Ishikawa (cell line): ENCODE results near the gene HSD17B4.

Experiments used
- CEBPB ChIP-seq: IDR thresholded peaks from 2 replicates; pipeline ENCODE4 v1.6.1; 2012
- CREB1 ChIP-seq: IDR thresholded peaks from 2 replicates; pipeline ENCODE4 v1.6.1; 2012; ENCODE audit warnings: low read depth
- EGR1 ChIP-seq: IDR thresholded peaks from 2 replicates; pipeline ENCODE4 v1.6.1; 2012
- EP300 ChIP-seq: IDR thresholded peaks from 2 replicates; pipeline ENCODE4 v1.6.1; 2012; ENCODE audit warnings: borderline replicate concordance
- FOXM1 ChIP-seq: IDR thresholded peaks from 2 replicates; pipeline ENCODE4 v1.6.1; 2012; ENCODE audit warnings: low read depth, borderline replicate concordance
- NFIC ChIP-seq: IDR thresholded peaks from 2 replicates; pipeline ENCODE4 v1.6.1; 2012
- RAD21 ChIP-seq: IDR thresholded peaks from 2 replicates; pipeline ENCODE4 v1.6.1; 2012; ENCODE audit warnings: low read depth
- TAF1 ChIP-seq: IDR thresholded peaks from 2 replicates; pipeline ENCODE4 v1.6.1; 2012; ENCODE audit warnings: low read depth, mild to moderate bottlenecking
- TCF12 ChIP-seq: IDR thresholded peaks from 2 replicates; pipeline ENCODE4 v1.6.1; 2012; ENCODE audit warnings: low read depth
- TEAD4 ChIP-seq: IDR thresholded peaks from 2 replicates; pipeline ENCODE4 v1.6.1; 2012
- YY1 ChIP-seq: IDR thresholded peaks from 2 replicates; pipeline ENCODE4 v1.6.1; 2012; ENCODE audit warnings: low read depth
- ZBTB7A ChIP-seq: IDR thresholded peaks from 2 replicates; pipeline ENCODE4 v1.6.1; 2012; ENCODE audit warnings: low read depth
- TF ChIP-seq, protein P1 (sequence below): IDR thresholded peaks from 2 replicates; pipeline ENCODE4 v1.6.1; 2012; ENCODE audit warnings: low read depth, mild to moderate bottlenecking
- TF ChIP-seq, protein P2 (sequence below): IDR thresholded peaks from 2 replicates; pipeline ENCODE4 v1.6.1; 2012
- TF ChIP-seq, protein P3 (sequence below): IDR thresholded peaks from 2 replicates; pipeline ENCODE4 v1.6.1; 2012

The HSD17B4 gene

DNA sequence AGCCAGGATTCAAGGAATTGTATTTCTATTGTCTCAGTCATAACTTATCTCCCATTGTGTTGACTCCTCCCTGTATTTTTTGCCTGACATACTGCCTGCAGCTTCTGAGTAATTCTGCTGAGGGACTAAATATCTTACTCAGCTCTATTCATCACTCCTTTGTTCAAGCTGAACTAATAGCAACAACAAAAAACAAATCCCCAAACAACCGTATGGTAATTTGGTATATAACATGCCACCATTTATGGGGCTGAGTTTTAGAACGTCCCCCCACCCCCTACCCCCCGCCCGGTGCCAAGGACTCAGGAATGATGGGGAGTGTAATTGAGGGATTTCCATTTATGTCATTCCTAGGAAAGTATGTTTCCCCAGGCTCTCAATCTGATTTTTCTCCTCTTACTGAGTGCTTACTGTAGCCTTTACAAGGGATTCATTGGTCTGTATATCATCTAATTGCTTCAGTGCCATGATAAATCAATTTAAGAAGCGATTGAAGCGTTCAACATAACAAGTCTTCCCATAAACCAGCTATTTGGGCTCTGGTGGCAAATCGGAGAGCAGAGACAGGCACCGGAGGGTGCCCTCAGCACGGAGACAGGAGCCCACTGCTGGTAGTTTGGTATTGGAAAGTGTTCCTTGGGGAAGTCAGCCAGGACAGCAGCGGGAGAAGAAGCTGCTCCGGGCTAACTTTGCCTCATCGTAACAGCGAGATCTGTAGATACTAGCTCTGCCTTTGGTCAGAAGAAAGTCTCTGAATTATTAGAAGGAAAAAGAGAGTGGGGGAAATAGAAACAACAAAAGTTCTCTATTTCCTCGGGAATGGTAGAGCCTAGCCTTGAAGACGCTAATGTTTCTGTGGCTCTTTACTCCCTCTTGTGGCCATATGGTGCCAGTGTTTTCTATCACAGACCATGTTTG is 40.7 kb upstream of the HSD17B4 start:
- TF ChIP-seq RAD21 = peak; percentile 96
- TF ChIP-seq, protein P1, sequence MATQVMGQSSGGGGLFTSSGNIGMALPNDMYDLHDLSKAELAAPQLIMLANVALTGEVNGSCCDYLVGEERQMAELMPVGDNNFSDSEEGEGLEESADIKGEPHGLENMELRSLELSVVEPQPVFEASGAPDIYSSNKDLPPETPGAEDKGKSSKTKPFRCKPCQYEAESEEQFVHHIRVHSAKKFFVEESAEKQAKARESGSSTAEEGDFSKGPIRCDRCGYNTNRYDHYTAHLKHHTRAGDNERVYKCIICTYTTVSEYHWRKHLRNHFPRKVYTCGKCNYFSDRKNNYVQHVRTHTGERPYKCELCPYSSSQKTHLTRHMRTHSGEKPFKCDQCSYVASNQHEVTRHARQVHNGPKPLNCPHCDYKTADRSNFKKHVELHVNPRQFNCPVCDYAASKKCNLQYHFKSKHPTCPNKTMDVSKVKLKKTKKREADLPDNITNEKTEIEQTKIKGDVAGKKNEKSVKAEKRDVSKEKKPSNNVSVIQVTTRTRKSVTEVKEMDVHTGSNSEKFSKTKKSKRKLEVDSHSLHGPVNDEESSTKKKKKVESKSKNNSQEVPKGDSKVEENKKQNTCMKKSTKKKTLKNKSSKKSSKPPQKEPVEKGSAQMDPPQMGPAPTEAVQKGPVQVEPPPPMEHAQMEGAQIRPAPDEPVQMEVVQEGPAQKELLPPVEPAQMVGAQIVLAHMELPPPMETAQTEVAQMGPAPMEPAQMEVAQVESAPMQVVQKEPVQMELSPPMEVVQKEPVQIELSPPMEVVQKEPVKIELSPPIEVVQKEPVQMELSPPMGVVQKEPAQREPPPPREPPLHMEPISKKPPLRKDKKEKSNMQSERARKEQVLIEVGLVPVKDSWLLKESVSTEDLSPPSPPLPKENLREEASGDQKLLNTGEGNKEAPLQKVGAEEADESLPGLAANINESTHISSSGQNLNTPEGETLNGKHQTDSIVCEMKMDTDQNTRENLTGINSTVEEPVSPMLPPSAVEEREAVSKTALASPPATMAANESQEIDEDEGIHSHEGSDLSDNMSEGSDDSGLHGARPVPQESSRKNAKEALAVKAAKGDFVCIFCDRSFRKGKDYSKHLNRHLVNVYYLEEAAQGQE = no peak

DNA sequence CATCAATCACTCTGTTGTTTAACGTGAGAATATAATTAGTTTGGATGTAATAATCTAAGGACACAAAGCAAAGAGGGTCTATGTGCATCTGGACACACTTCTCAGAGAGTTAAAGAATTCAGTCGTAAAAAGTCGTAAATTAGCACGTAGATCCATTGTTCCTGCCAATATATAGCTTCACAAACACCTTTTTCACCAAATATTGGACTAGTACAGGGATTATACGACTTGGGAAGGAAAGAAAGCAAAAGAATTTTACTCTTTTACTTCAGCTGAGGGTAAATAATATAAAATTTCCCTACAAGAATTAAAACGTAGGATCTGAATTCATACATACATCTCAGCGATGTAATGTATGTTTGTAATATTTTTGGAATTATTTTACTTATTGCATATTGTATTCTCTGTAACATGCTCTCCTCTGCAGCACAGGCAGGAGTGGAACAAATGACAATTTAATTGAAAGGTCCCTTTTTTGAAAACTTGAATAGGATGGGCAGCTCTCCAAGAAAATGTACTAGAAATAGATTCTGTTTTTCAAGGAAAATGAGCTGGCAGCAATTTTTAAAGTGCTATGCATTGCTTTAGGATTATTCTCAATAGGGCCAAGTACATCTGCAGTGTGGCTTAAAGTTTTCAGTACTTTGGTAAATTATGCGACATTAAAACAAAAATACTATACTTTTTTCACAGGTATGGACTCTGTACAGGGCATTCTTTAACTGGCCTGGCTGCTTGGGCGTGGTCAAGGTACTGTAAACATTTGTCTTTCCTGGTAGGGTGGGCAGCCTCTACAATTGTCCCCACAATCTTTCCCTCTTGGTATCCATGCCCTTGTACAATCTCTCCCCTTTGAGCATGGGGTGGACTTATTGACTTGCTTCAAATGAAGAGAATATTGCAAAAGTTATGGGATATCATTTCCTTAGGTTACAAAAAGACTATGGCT is 39.7 kb upstream of the HSD17B4 start:
- TF ChIP-seq NFIC (no peak), CREB1 (no peak), FOXM1 (no peak), CEBPB (no peak), YY1 (no peak), TEAD4 (no peak), TCF12 (no peak), RAD21 (no peak), EGR1 (no peak), ZBTB7A (no peak), EP300 (no peak), TAF1 (no peak)
- TF ChIP-seq, protein P2, sequence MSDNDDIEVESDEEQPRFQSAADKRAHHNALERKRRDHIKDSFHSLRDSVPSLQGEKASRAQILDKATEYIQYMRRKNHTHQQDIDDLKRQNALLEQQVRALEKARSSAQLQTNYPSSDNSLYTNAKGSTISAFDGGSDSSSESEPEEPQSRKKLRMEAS = no peak
- TF ChIP-seq, protein P1 = no peak
- TF ChIP-seq, protein P3, sequence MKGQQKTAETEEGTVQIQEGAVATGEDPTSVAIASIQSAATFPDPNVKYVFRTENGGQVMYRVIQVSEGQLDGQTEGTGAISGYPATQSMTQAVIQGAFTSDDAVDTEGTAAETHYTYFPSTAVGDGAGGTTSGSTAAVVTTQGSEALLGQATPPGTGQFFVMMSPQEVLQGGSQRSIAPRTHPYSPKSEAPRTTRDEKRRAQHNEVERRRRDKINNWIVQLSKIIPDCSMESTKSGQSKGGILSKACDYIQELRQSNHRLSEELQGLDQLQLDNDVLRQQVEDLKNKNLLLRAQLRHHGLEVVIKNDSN = no peak

DNA sequence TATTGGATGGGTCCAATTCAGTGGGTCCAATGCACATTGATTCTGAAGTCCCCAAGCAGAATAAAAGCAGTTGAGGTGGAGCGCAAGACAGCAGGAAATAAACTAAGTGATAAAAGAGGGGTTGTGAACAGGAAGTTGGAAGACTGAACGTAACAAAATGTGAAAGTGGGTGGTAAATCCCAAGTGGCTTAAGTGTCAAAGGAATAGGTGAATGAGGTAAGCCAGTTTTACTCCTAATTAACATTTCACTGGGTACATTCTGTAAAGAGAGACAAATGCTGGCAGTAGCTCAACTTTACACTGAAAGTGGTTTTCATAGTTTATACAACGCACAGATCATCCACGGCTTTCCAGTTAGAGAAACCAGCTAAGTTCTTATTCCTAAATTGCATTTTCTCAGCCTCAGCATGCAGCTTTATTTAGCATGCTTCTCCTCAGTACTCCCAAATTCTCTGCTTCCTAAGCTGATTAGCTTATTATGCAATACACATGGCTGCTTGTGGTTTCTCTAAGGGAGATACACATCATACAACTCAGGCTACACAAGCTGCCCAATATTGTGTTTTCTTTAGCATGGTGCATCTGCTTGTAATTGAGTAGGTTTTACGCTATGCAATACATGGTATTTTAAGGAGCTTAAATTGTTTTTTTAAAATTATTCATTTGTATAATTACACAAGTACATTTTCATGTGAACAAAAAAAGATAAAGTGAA is 34.2 kb upstream of the HSD17B4 start:
- TF ChIP-seq, protein P2 = no peak
- 0 out of 2 replicates have a peak, but pooled peaks have one; percentile 36 for TF ChIP-seq CEBPB

DNA sequence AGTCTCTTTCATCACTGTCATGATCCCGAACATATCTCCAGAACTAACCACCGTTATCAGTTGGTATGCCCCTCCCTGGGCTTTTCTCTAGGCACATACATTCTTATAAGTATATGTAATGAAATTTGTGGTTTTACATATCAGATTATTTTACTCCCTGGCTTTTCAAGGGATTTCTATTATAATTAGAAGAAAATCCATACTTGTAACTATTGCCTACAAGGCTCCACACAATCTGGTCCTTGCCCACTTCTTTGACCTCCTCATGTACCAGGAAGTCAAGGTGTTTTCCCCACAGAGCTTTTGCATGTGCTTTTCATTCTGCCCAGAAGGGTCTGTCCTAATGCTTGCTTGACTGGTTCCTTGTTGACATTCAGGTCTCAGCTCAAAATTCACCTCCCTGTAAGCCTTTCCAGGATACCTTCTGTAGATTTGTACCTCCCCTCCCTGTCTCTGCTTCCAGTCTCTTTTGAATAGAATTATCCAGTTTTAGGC is 33.6 kb upstream of the HSD17B4 start:
- TF ChIP-seq TAF1 = no peak

DNA sequence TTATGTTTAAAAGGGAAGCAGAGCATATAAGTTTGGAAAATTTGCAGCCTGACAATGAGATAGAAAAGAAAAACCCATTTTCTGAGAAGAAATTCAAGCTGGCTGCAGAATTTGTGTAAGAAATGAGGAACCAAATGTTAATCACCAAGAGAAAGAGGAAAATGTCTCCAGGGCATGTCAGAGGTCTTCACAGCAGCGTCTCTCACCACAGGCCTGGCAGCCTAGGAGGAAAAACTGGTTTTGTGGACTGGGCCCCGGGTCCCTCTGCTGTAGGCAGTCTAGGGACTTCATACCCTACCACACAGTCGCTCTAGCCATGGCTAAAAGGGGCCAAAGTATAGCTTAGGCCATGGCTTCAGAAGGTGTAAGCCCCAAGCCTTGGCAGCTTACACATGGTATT is 32.1 kb upstream of the HSD17B4 start:
- TF ChIP-seq ZBTB7A = no peak

DNA sequence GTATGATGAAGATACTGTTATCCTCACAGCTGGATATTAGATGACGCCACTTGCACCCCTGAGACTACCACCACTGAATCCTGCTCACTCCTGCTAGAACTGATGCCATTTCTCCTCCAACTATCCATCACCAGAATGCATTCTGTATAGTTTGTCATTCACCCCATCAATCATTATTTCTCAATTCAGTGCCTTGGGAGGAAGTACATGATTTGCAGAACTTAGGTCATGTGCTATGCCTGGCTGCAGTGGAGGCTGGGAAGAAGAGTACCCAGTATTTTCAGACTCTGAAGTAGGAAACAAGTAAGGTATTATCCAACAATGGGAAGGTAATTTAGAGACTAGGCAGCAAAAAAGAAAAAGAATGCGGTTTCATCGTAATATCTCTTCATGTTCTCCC is 26.2 kb upstream of the HSD17B4 start:
- TF ChIP-seq EGR1 = no peak
- no peak for TF ChIP-seq ZBTB7A
- TF ChIP-seq, protein P2 = no peak
- no peak for TF ChIP-seq TEAD4
- no peak for TF ChIP-seq CREB1
- TF ChIP-seq, protein P3 = no peak
- no peak for TF ChIP-seq RAD21
- no peak for TF ChIP-seq CEBPB
- TF ChIP-seq TAF1 = no peak
- no peak for TF ChIP-seq EP300
- TF ChIP-seq, protein P1 = no peak
- TF ChIP-seq FOXM1 = no peak
- TF ChIP-seq TCF12 = no peak
- TF ChIP-seq YY1 = no peak
- TF ChIP-seq NFIC = no peak
